Hepatocyte (in vitro differentiated cells): ENCODE results near the gene MECR. TPM values are rescaled to one million over a fixed set of nuclear protein-coding genes. Genes with fewer than 3 reads are reported as not detected.

Experiments used
- DNase-seq: peaks from one replicate; pipeline ENCODE4 v3.0.0-alpha.2; 2016; ENCODE audit warnings: low spot score
- H2AFZ ChIP-seq: fragments of 200-600 bp; sonication (generic); 2 replicates; pipeline ENCODE4 v1.6.0; 2016; ENCODE audit warnings: antibody characterized with exemption, mild to moderate bottlenecking
- H3K27ac ChIP-seq: fragments of 200-600 bp; sonication (generic); 2 replicates; pipeline ENCODE4 v1.5.1; 2016; ENCODE audit warnings: mild to moderate bottlenecking
- H3K27me3 ChIP-seq: fragments of 200-600 bp; sonication (generic); 2 replicates; pipeline ENCODE4 v1.6.1; 2016
- H3K36me3 ChIP-seq: fragments of 200-600 bp; sonication (generic); replicated peaks from 2 replicates; pipeline ENCODE4 v1.5.1; 2016; ENCODE audit warnings: low read depth; ENCODE audit not compliant: insufficient read depth
- H3K4me1 ChIP-seq: fragments of 200-600 bp; sonication (generic); 2 replicates; pipeline ENCODE4 v1.5.1; 2016; ENCODE audit warnings: mild to moderate bottlenecking, moderate library complexity; ENCODE audit not compliant: insufficient read depth
- H3K4me2 ChIP-seq: fragments of 200-600 bp; sonication (generic); 2 replicates; pipeline ENCODE4 v1.6.0; 2016
- H3K4me3 ChIP-seq: fragments of 200-600 bp; sonication (generic); 2 replicates; pipeline ENCODE4 v1.5.1; 2016; ENCODE audit warnings: mild to moderate bottlenecking
- H3K79me2 ChIP-seq: fragments of 200-600 bp; sonication (generic); 2 replicates; pipeline ENCODE4 v1.6.0; 2017; ENCODE audit warnings: mild to moderate bottlenecking
- H3K9me2 ChIP-seq: fragments of 200-600 bp; sonication (generic); replicated peaks from 2 replicates; pipeline ENCODE4 v1.6.0; 2017; ENCODE audit warnings: mild to moderate bottlenecking; ENCODE audit not compliant: insufficient read depth
- H3K9me3 ChIP-seq: fragments of 200-600 bp; sonication (generic); 2 replicates; pipeline ENCODE4 v1.5.1; 2016; ENCODE audit warnings: low read depth, mild to moderate bottlenecking
- H4K20me1 ChIP-seq: fragments of 200-600 bp; sonication (generic); 2 replicates; pipeline ENCODE4 v1.6.0; 2016; ENCODE audit warnings: mild to moderate bottlenecking; ENCODE audit not compliant: insufficient read depth, poor library complexity, severe bottlenecking
- CTCF ChIP-seq: fragments of 200-600 bp; sonication (generic); IDR thresholded peaks from 2 replicates; pipeline ENCODE4 v1.5.1; 2016; ENCODE audit warnings: antibody characterized with exemption, mild to moderate bottlenecking; ENCODE audit not compliant: poor library complexity
- EZH2 ChIP-seq: fragments of 200-600 bp; sonication (generic); IDR thresholded peaks from 2 replicates; pipeline ENCODE4 v1.6.1; 2016; ENCODE audit warnings: antibody characterized with exemption, mild to moderate bottlenecking, borderline replicate concordance
- EZH2phosphoT487 ChIP-seq: fragments of 200-600 bp; sonication (generic); IDR thresholded peaks from one replicate; pipeline ENCODE4 v1.6.1; 2018; ENCODE audit warnings: antibody characterized with exemption, mild to moderate bottlenecking, low read depth, moderate library complexity; ENCODE audit not compliant: unreplicated experiment, severe bottlenecking
- WGBS: methylation state at CpG from one replicate; pipeline ENCODE4 v1.1.6; 2016; ENCODE audit warnings: low lambda C conversion rate; ENCODE audit errors: missing lambda C conversion rate; 5-methylcytosine and 5-hydroxymethylcytosine counted together
- polyA plus RNA-seq: library from polyadenylated mRNA; unstranded; fragments of >200 nt; fragmentation: Nextera tagmentation; extraction: Ambion mirVana; gene quantifications from 2 replicates; pipeline ENCODE4 v1.2.1, GENCODE V29; 2016
- total RNA-seq: library from RNA; depleted of rRNA; stranded (reverse); fragments of >200 nt; gene quantifications from 2 replicates; pipeline ENCODE4 v1.2.3, GENCODE V29; 2014

The MECR gene
- total and polyA plus RNA-seq, 2 experiments from 2014 or later, result 14.2 to 35.2 TPM

DNA sequence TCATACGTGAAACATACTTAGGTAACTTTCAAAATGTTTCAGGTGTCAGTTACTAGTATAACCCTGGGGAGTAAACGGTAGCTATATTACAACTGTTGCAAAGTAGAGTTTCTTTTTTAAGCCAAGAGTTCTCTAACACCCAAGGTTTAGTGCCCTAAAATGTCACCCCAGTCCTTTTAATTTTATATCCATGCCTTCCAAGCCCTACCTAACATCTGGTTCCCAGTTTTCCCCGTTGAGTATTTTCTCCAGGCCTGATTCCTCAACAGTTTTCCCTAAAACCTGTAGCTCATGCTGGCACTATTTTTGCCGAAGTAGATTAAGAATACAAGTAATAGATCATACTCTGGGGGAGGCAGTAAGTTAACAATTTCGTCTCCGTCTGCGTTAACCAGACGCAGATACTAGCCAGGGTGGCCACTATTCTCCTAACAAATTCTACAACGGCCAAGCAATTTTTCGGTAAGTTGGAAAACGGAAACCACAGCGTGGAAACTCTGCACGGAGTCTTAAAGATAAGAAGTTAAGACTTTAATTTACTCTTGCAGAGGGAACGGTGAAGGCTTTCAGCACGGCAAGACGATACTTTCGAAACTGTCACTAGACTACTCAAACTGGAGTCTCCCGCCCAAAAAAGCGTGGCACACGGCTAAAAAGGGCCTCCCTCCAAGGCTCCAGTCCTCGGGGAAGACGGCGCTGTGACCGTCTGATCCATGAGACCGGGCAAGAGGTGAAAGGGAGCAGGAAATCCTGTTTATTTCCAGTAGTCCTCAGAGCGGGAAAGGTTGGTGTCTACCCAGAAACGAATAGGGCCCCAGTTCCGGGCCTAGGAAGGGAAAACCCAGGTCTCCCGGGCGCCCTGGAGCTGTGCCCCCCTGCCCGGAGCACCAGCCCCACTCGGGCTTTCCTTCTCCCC lies 50.0 kb downstream of the MECR start:
- no peak for DNase-seq
- no peak for TF ChIP-seq EZH2phosphoT487
- no peak for TF ChIP-seq EZH2
- TF ChIP-seq CTCF, result no peak
- peak overlapping the region; percentile 85 for H3K4me2 ChIP-seq
- H3K9me2 ChIP-seq, result no peaks in the 10 kb centered on the region
- peak overlapping the region; percentile 99 for H3K4me3 ChIP-seq
- peak overlapping the region; percentile 91 for H2AFZ ChIP-seq
- peaks cover 55% of the 10 kb centered on the region for H3K79me2 ChIP-seq
- H3K27ac ChIP-seq, result peak overlapping the region; percentile 100
- no peaks in the 10 kb centered on the region for H3K36me3 ChIP-seq
- H3K9me3 ChIP-seq, result no peaks in the 10 kb centered on the region
- WGBS, result under 1% methylated on average over 32 of the region's 32 CpGs
- H4K20me1 ChIP-seq, result peaks cover 55% of the 10 kb centered on the region
- H3K27me3 ChIP-seq, result no peaks in the 10 kb centered on the region
- H3K4me1 ChIP-seq, result peaks cover 25% of the 10 kb centered on the region

- peaks cover 63% of the 10 kb centered on the region for H4K20me1 ChIP-seq
- TF ChIP-seq EZH2, result no peak
- TF ChIP-seq CTCF, result no peak
- TF ChIP-seq EZH2phosphoT487, result no peak
- peaks cover 25% of the 10 kb centered on the region for H3K4me1 ChIP-seq
- H3K4me2 ChIP-seq, result peak overlapping the region; percentile 85
- H3K27ac ChIP-seq, result peak overlapping the region; percentile 100
- H3K9me3 ChIP-seq, result no peaks in the 10 kb centered on the region
- peaks cover 63% of the 10 kb centered on the region for H3K79me2 ChIP-seq
- DNase-seq, result no peak
- no peak overlapping the region for H2AFZ ChIP-seq
- H3K36me3 ChIP-seq, result no peaks in the 10 kb centered on the region
- no peaks in the 10 kb centered on the region for H3K27me3 ChIP-seq
- WGBS, result 20% methylated on average over 4 of the region's 4 CpGs
- H3K4me3 ChIP-seq, result peak overlapping the region; percentile 99
- H3K9me2 ChIP-seq, result no peaks in the 10 kb centered on the region
These were observed 51.0 kb downstream of the MECR start for GRCh38 chr1:29179641-29180184.

DNA sequence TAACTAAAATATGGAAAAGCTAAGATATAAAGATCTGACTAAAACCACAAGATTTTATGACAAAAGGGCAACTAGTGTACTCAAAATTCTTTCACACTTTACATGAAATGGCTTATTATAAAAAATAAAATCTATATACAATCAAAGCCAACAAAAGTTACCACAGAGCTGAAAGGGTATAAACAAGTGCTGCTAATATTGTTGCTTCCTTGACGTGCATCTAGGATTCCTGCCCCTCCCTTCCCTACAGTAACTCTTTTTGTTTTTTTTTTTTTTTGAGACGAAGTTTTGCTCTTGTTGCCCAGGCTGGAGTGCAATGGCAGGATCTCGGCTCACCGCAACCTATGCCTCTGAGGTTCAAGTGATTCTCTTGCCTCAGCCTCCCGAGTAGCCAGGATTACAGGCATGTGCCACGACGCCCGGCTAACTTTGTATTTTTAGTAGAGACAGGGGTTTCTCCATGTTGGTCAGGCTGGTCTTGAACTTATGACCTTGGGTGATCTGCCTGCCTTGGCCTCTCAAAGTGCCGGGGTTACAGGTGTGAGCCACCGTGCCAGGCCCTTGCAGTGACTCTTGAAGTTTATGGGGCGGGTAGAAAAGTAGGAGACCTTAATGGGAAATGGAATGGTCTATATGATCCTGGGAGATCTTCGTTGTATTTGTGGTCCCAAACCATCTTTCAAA lies 53.6 kb downstream of the MECR start:
- Histone ChIP-seq H3K4me1 (peaks cover 20% of the 10 kb centered on the region), H3K9me3 (no peaks in the 10 kb centered on the region), H2AFZ (no peak overlapping the region), H3K27ac (peak overlapping the region; percentile 66), H3K4me3 (no peak overlapping the region), H3K4me2 (peak overlapping the region; percentile 20), H3K79me2 (peaks cover 89% of the 10 kb centered on the region), H3K27me3 (no peaks in the 10 kb centered on the region), H4K20me1 (peaks cover 88% of the 10 kb centered on the region), H3K9me2 (no peaks in the 10 kb centered on the region), H3K36me3 (no peaks in the 10 kb centered on the region)
- no peak for TF ChIP-seq CTCF
- no peak for TF ChIP-seq EZH2phosphoT487
- TF ChIP-seq EZH2, result no peak
- DNase-seq, result no peak
- 84% methylated on average over 12 of the region's 12 CpGs for WGBS
